C4-2B (cell line): ENCODE measurements around the gene HMGXB3.

Experiments
- H3K27ac ChIP-seq: fragments of 450-650 bp; 2 replicates; pipeline ENCODE4 v1.5.1; 2017
- ZFX ChIP-seq: fragments of 450-650 bp; IDR thresholded peaks from 2 replicates; pipeline ENCODE4 v1.6.1; 2017
- TF ChIP-seq, protein P1 (sequence below): fragments of 450-650 bp; conservative IDR thresholded peaks from 2 replicates; pipeline ENCODE4 v1.5.1; 2017; ENCODE audit warnings: mild to moderate bottlenecking

The HMGXB3 gene

DNA sequence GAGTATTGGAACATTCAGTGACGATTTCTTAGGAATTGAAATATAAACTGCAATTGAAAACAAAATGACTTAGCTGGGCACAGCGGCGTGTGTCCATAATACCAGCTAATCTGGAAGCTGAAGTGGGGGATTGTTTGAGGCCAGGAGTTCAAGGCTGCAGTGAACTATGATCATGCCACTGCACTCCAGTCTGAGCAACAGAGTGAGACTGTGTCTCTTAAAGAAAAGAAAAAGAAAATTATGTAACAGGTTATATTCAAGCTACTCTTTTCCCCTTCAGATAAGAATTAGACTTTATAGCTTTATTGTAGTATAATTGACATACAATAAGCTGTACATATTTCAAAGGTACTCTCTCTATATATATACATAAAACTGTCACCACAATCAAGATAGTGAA is 33.6 kb upstream of the HMGXB3 start:
- no peak for TF ChIP-seq ZFX
- TF ChIP-seq, protein P1, sequence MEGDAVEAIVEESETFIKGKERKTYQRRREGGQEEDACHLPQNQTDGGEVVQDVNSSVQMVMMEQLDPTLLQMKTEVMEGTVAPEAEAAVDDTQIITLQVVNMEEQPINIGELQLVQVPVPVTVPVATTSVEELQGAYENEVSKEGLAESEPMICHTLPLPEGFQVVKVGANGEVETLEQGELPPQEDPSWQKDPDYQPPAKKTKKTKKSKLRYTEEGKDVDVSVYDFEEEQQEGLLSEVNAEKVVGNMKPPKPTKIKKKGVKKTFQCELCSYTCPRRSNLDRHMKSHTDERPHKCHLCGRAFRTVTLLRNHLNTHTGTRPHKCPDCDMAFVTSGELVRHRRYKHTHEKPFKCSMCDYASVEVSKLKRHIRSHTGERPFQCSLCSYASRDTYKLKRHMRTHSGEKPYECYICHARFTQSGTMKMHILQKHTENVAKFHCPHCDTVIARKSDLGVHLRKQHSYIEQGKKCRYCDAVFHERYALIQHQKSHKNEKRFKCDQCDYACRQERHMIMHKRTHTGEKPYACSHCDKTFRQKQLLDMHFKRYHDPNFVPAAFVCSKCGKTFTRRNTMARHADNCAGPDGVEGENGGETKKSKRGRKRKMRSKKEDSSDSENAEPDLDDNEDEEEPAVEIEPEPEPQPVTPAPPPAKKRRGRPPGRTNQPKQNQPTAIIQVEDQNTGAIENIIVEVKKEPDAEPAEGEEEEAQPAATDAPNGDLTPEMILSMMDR = no peak
- H3K27ac ChIP-seq = no peak overlapping the region

DNA sequence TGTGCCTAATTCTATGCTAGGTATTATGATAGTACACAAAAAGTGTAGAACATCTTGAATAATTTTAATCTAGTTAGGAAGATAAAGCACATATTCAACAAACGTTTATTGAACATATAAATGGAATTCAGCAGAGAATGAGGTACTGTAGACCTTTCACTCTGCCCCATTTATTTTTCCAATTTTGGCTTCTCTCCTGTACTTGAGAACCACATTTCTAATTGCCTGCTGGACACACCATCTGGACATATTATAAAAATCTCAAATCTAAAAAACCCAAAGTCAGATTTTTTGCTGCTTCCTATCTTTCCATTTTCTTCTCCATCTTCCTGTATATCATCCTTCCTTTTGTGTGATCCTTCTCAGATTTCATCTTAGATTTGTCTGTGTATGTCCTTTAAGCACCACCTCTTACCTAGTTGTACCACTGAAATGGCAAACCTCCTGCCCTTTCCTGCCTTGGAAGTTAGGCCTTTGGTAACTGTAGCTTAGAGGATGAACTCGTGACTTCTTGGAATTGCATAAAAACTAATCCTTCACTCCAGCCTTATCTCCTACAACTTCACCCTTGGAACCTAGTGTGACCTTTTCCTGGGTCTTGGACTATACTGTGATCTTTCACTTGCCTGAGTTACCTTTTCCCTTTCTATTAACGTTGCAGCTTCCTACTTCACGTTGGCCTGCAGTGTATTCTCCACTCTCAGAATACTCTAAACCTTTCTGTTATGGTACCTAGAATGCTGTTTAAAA is 31.2 kb upstream of the HMGXB3 start:
- TF ChIP-seq, protein P1 = no peak
- no peak for TF ChIP-seq ZFX
- H3K27ac ChIP-seq = no peak overlapping the region

DNA sequence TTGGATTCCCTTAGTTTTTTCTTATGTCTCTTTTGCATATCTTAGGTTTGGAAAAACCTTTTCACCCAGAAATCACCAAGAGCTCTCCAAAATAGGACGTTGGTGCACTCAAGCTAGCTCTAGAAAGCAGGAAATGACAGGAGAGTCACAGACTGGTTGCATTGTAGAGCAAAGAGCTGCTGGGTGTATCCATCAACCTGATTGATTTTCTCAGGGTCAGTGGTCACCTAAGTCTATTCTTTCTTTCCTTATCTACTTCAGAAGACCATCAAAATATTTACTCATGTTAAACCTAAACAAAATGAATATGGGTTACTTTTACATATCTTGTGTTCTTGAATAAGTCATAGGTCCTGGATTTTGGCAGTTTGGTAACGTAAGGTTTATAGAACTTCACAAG is 25.1 kb upstream of the HMGXB3 start:
- TF ChIP-seq ZFX = no peak
- TF ChIP-seq, protein P1 = no peak
- H3K27ac ChIP-seq = no peak overlapping the region

DNA sequence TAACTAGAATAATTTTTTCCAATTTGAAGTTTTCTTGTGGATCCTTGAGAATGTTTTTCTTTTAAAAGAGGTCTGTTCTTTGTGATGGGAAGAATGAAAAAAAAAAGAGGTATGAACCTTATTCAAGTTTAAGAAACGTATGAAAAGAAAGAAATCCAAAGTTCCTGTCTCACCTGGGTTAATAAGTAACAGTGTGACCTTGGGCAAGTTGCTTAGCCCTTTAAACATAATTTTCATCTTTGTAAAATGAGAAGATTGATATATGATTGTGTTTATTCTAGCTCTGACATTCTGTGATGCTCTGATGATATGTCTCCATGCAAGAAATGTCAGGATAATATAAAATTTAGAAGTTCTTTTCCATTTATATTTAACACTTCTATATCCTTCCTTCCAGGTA is 20.6 kb upstream of the HMGXB3 start:
- no peak for TF ChIP-seq ZFX
- TF ChIP-seq, protein P1 = no peak
- no peak overlapping the region for H3K27ac ChIP-seq

DNA sequence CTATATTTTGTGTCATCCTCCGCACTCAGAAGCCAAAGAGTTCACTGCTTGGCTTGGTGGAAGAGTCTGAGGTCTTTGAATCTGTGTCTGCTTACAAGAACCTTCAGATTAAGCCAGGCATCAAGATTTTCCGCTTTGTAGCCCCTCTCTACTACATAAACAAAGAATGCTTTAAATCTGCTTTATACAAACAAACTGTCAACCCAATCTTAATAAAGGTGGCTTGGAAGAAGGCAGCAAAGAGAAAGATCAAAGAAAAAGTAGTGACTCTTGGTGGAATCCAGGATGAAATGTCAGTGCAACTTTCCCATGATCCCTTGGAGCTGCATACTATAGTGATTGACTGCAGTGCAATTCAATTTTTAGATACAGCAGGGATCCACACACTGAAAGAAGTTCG is 19.3 kb upstream of the HMGXB3 start:
- TF ChIP-seq, protein P1 = no peak
- no peak for TF ChIP-seq ZFX
- H3K27ac ChIP-seq = no peak overlapping the region

DNA sequence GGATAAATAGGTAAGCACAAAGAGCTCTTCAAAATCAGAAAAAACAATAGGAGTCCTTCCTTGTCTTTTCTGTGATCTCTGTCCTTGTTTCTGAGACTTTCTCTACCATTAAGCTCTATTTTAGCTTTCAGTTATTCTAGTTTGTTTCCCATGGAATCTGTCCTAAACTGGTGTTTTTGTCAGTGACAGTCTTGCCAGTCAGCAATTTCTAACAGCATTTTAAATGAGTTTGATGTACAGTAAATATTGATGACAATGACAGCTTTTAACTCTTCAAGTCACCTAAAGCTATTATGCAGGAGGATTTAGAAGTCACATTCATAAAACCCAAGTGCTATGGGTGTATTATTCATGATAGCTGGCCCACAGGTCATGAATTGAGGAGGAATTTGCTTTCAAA is 18.0 kb upstream of the HMGXB3 start:
- TF ChIP-seq, protein P1 = no peak
- TF ChIP-seq ZFX = no peak
- H3K27ac ChIP-seq = no peak overlapping the region

DNA sequence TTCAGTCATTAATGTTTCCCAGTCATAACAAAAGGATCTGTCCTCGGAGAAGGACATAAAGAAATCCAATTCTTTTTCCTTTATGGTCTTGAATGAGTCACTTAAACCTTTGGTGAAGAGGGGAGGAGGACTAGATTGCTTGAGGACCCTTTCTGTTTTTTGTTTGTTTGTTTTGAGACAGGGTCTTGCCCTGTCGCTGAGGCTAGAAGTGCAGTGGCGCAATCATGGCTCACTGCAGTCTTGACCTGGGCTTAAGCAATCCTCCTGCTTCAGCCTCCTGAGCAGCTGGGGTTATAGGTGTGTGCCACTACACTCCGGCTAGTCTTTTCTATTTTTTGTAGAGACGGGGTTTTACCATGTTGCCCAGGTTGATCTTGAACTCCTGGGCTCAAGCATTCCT is 12.4 kb upstream of the HMGXB3 start:
- TF ChIP-seq, protein P1 = no peak
- TF ChIP-seq ZFX = no peak
- no peak overlapping the region for H3K27ac ChIP-seq
